Activated CD4-positive, alpha-beta T cell treated with anti-CD3 and anti-CD28 coated beads for 1 hour (primary cell): Measurements from ENCODE around the gene GSTP1.
A peak's percentile ranks its signal among the peaks of the same experiment; 100 is the strongest.
"Not testable (repeated sequence)": the region's sequence is repeated elsewhere in the genome, so short reads cannot be mapped to it uniquely, and the experiment has no call there.

Source experiments
- DNase-seq: peaks from one replicate; pipeline ENCODE4 v3.0.0-alpha.2; 2020

The GSTP1 gene

DNA sequence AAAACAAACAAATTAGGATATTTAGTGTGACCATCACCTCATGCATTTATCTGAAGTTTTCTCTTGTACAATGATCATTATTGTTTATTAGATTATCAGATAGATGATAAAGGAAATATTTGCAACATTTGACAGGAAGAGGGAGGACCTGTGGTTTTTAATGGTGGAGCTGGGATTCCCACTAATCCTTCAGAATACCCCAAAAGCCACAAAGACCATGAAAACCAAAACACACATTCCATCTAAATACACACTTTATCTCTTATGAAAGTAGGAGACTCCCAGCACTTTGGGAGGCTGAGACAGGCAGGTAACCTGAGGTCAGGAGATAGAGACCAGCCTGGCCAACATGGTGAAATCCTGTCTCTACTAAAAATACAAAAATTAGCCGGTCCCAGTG is 15.5 kb downstream of the GSTP1 start:
- no peak for DNase-seq

GRCh38 chr11:67600324-67601029 is 16.9 kb downstream of the GSTP1 start:
- DNase-seq = no peak

- DNase-seq = no peak
Measured at GRCh38 chr11:67601098-67601497, 17.5 kb downstream of the GSTP1 start.

DNA sequence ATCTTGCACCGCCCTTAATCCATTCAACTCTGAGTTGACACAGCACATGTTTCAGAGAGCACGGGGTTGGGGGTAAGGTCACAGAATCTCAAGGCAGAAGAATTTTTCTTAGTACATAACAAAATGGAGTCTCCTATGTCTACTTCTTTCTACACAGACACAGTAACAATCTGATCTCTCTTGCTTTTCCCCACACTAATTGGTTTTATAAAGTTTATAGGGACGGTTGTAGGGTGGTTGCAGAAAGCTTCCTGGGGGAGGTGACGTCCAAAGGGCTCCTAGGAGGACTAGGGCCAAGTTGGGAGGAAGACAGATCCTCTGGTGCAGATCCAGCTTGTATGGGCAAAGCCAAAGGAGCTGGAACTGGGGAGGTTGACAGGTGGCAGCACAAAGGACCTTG is 20.5 kb downstream of the GSTP1 start:
- DNase-seq = not testable (repeated sequence)

GRCh38 chr11:67604815-67605214 is 21.2 kb downstream of the GSTP1 start:
- no peak for DNase-seq

DNA sequence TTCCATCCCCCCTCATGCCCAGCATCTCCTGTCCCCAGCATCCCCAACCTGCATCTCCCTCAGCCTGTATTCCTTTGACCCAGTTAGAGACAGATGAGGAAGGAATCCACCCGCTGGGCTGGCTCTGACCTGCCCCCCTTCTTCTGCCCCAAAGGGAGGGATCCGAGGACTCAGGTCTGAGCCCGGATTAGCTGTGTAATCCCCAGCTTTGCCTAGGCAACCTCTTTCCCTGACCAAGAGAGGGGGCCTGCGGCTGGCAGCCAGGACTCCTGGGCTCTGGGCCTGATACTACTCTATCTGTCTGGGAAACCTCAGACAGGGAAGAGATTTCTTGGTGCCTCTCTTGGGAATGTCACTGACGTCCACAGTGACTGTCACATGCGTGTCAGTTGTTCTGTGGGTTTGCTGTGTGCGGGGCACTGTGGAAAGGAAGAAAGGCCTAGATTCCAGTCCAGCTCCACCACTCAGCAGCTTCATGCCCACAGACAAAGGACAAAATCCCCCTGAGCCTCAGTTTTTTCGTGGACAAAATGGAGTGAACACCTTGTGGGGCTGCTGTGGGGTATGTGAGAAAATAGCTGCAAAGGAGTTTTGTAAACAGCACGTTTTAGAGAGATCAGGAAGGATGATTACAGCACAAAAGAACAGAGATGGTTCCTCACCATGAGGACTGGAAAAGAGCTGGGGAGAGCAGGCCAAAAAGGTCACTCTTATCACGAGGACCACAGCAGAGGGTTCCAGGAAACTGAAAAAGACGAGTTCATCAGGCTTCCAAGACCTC is 21.8 kb downstream of the GSTP1 start:
- DNase-seq = no peak

DNA sequence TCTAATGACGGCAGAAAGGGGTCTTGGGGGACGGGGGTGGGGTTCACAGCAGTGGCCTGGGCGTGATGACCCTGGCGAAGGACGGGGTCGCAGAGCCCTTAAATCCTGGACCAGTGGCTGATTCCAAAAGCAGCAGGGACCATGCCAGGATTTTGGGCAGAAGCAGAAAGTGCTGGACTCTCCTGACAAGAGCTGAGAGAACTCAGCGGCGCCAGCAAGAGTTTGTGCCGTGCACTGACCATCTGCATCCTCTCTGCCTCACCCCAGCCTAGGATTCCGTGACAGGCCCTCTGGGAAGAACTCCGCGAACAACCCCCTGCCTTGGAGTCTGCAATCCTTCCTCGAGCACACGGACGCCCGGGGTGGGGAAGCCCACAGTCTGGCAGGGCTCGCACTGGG is 22.5 kb downstream of the GSTP1 start:
- no peak for DNase-seq

DNA sequence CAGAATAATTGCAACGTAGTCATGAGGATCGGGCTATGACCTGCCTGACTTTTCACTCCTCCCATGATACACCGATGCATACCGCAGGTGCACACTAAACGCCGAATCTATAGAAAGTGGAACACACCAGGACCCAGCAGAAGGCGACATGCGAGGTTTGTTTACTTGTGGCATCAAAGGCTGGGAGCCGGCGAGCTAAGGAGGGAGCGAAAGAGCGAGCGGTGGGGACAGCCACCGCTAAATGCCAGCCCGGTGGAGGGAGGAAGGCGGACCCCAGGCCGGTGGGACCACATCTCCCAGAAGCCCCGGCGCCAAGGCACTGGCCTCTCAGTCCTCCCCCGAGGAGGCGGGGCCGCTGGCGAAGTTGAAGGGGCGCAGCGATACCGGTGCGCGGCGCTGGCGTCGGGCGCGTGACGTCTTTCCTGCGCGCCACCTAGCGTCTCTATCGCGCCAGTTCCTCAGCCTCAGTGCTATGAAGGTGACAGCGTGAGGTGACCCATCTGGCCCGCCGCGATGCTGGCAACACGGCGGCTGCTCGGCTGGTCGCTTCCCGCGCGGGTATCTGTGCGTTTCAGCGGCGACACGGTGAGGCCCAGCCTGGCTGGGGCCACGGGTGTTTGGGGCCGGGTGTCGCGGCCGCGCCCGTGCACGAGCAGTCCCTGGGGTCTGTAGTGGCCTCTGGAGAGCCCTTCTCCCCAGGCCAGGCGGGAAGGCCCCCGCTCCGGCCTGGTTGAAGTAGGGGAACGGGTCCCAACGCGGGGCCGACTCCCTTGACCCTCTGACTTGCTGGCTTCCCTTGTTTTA is 23.1 kb downstream of the GSTP1 start, which contains the start of gene NDUFV1:
Gene NDUFV1, plus strand, starts transcription at position 445 of the 804 bp plus-strand sequence. Its CDS starts 69 bp downstream, at position 514.
- peak; percentile 92 for DNase-seq

- DNase-seq = no peak
Measured at GRCh38 chr11:67607507-67607906, 23.9 kb downstream of the GSTP1 start.

DNA sequence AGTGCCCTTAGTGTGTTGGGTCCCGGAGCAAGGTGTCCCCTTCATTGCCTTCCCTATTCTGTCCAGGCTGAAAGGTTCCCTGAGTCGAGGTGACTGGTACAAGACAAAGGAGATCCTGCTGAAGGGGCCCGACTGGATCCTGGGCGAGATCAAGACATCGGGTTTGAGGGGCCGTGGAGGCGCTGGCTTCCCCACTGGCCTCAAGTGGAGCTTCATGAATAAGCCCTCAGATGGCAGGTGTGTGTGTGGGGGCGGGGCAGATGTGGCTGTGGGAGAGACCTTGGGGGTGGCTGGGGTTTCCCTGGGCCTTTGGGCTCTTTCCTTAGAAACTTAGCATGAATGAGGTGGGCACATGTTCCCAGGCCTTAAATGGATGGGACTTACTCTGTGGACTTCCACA is 24.9 kb downstream of the GSTP1 start:
- no peak for DNase-seq

GRCh38 chr11:67609316-67609715 is 25.7 kb downstream of the GSTP1 start:
- no peak for DNase-seq

DNA sequence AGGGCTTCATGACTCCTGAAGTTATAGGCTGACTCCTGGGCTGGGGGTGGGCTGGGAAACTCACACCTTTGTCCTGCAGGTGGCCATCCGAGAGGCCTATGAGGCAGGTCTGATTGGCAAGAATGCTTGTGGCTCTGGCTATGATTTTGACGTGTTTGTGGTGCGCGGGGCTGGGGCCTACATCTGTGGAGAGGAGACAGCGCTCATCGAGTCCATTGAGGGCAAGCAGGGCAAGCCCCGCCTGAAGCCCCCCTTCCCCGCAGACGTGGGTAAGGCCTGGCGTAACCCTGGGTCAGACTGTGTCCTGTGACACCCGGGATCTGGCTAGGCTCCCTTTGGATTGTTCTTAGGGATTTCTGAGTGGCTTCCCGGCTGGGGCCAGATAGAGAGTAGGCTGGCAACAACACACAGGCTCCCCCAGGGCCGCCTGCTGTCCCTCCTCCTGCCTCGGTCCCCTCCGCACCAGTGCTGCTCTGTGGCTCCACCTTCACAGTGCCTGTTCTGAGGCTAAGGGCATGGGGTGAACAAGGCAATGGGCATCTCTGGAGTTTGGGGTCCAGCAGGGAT is 26.8 kb downstream of the GSTP1 start:
- no peak for DNase-seq

GRCh38 chr11:67611165-67611564 is 27.6 kb downstream of the GSTP1 start:
- DNase-seq = no peak

DNA sequence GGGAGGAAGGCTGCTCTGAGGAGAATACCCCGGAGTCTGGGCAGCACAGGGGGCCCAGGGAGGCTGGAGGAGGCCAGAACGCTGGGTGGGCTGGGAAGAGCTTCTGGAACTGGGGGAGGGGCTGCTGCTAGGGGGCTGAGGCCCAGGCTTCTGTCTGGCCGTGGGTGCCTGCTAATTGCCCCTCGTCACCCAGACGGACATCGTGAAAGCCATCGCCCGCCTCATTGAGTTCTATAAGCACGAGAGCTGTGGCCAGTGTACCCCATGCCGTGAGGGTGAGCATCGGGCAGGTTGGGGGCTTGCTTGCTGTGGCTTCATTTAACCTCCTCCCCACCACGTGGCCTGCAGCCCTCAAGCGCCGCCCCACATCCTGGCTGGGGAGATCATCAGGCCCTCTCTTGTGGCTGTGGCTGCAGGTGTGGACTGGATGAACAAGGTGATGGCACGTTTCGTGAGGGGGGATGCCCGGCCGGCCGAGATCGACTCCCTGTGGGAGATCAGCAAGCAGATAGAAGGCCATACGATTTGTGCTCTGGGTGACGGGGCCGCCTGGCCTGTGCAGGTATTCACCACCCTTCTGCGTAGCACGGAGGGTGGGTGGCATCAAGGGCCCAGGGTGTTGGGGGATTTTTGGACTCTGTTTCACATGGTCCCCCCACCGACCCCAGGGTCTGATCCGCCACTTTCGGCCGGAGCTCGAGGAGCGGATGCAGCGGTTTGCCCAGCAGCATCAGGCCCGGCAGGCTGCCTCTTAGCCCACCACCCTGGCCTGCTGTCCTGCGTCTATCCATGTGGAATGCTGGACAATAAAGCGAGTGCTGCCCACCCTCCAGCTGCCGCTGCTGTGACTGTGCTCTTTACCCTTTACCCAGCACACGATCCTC is 28.3 kb downstream of the GSTP1 start:
- DNase-seq = no peak

DNA sequence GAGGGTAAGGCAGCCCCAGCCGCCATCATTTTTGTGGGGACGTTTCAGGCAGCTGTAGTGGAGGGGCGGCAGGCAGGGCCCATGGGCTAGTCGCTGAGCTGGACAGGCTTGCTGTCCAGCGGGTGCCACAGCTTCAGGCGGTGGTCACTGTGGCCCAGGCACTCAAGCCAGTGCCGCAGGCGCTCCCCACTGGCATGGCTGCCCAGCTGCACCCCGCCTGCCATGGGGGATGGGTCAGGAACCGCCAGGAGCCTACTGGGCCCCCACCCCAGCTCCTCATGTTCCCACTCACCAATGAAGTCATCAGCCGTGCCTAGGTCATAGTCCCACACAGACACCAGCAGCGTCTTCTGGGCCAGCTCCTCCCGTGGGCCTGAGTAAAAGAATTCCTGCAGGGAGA is 29.1 kb downstream of the GSTP1 start:
- no peak for DNase-seq

GRCh38 chr11:67613313-67613959 is 29.8 kb downstream of the GSTP1 start:
- DNase-seq = no peak

- peak; percentile 72 for DNase-seq
Measured at GRCh38 chr11:67613960-67614715, 30.5 kb downstream of the GSTP1 start.

- DNase-seq = no peak
Measured at GRCh38 chr11:67614730-67615714, 31.4 kb downstream of the GSTP1 start.

DNA sequence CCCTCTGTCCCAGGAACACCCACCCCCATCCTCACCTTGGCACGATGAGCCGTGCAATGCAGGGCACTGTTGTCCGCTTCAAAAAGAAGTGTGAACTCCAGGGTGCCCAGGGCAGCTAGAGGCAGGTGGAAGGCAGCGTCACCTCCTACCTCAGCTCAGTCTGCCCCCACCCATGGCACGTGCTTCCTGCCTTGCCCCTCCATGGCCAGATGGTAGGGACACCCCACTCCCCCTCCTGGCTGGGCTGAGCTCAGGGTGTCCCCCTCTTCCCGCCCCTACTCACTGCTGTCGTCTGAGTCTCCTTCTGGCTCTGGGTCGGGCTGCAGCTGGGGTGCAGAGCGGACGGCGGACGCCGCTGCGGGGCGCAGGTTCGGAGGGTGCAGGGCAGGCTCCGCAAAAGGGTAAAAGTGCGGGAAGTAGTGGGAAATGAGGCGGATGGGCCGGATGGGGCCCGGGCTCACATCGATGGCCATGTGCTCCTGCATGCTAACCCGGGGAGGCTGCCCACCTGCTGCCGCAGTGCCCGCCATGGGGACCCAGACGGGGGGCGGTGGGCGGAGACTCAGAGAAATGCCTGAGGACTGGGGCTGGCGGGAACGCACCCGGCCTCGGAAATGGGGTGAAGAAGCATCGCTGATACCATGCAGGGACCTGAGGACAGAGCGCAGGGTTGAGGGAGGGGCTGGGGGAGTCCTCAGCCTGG is 32.3 kb downstream of the GSTP1 start:
- no peak for DNase-seq
